Epithelial cell of proximal tubule (primary cell): ENCODE results near the gene QSER1. TPM values are rescaled to one million over a fixed set of nuclear protein-coding genes. Genes with fewer than 3 reads are reported as not detected.

ENCODE experiments used
- DNase-seq: peaks from one replicate; pipeline ENCODE4 v3.0.0-alpha.2; 2011; ENCODE audit warnings: low read depth
- H3K4me3 ChIP-seq: 2 replicates; pipeline ENCODE4 v1.5.1; 2011; ENCODE audit warnings: low read depth, mild to moderate bottlenecking, low read length
- CTCF ChIP-seq: conservative IDR thresholded peaks from 2 replicates; pipeline ENCODE4 v1.5.1; 2012; ENCODE audit warnings: low read depth, mild to moderate bottlenecking, low read length
- total RNA-seq: library from RNA; depleted of rRNA; stranded (reverse); fragments of >200 nt; gene quantifications from 2 replicates; pipeline ENCODE4 v1.2.3, GENCODE V29; 2015

Gene QSER1
- total RNA-seq, 1 donor from 2014 or later = 18.6 TPM

- no peak for TF ChIP-seq CTCF
Observed at GRCh38 chr11:32991427-32991826, 98.8 kb downstream of the QSER1 start.

GRCh38 chr11:32991898-32992297, 99.3 kb downstream of the QSER1 start:
- DNase-seq = no peak
- no peak for TF ChIP-seq CTCF
- H3K4me3 ChIP-seq = no peak overlapping the region

More at GRCh38 chr11:32991427-32991826, 98.8 kb downstream of the QSER1 start:
- DNase-seq = no peak
- no peak overlapping the region for H3K4me3 ChIP-seq

GRCh38 chr11:33000181-33000580, 107.6 kb downstream of the QSER1 start:
- TF ChIP-seq CTCF = no peak
- DNase-seq = peak; percentile 55
- no peak overlapping the region for H3K4me3 ChIP-seq

GRCh38 chr11:33001281-33001680, 108.7 kb downstream of the QSER1 start:
- no peak for DNase-seq
- TF ChIP-seq CTCF = no peak
- H3K4me3 ChIP-seq = no peak overlapping the region

GRCh38 chr11:33001751-33002542, 109.3 kb downstream of the QSER1 start:
- DNase-seq = no peak
- no peak for TF ChIP-seq CTCF
- H3K4me3 ChIP-seq = no peak overlapping the region

GRCh38 chr11:33005175-33005574, 112.6 kb downstream of the QSER1 start:
- DNase-seq = no peak
- TF ChIP-seq CTCF = no peak
- no peak overlapping the region for H3K4me3 ChIP-seq

GRCh38 chr11:33006010-33006409, 113.4 kb downstream of the QSER1 start:
- no peak for DNase-seq
- no peak for TF ChIP-seq CTCF
- H3K4me3 ChIP-seq = no peak overlapping the region
